Motor neuron (in vitro differentiated cells): ENCODE data around the gene CYP4F2. TPM values are rescaled to one million over a fixed set of nuclear protein-coding genes. Genes with fewer than 3 reads are reported as not detected.
"Not testable (repeated sequence)": the region's sequence is repeated elsewhere in the genome, so short reads cannot be mapped to it uniquely, and the experiment has no call there.

Experiments used
- ATAC-seq, 8 experiments: fragments of 200-7000 bp; cut with Tn5 transposase; replicated peaks in 6 of 8; 2 replicates each; pipeline ENCODE4 v1.8.0; 2021; ENCODE audit warnings: mild to moderate bottlenecking in 8 of 8, moderate library complexity in 8 of 8
- H3K27ac ChIP-seq, 2 donors: fragments of 250-450 bp; sonication (Bioruptor Pico); 2 replicates each; pipeline ENCODE4 v1.9.0; 2021; ENCODE audit warnings: antibody characterized with exemption in 2 of 2, mild to moderate bottlenecking in 2 of 2, moderate library complexity in 1 of 2
- H3K4me1 ChIP-seq, 2 donors: fragments of 250-450 bp; sonication (Bioruptor Pico); replicated peaks in 1 of 2; 2 replicates each; pipeline ENCODE4 v1.6.1; 2021; ENCODE audit warnings: antibody characterized with exemption in 2 of 2, mild to moderate bottlenecking in 2 of 2, moderate library complexity in 1 of 2
- H3K4me3 ChIP-seq, 5 donors: fragments of 250-450 bp; sonication (Bioruptor Pico); 2 replicates each; pipeline ENCODE4 v1.9.0; 2021; ENCODE audit warnings: antibody characterized with exemption in 5 of 5, mild to moderate bottlenecking in 5 of 5, moderate library complexity in 4 of 5
- WGBS, 10 experiments: fragments of 450-650 bp; shearing (Covaris generic); methylation state at CpG; one replicate each; pipeline ENCODE4 v1.0.0; 2022; 5-methylcytosine and 5-hydroxymethylcytosine counted together
- in situ Hi-C, 9 experiments: fragments of 400-800 bp; cut with MboI; loops; one replicate each; pipeline ENCODE4 v1.15.0; 2021; ENCODE audit warnings: low sequenced_read_pairs in 9 of 9, low pct_unique_long_range_greater_than_20kb in 2 of 9; ENCODE audit not compliant: unreplicated experiment in 9 of 9
- total RNA-seq, 8 experiments: library from RNA; unstranded; fragments of 300-600 nt; gene quantifications; 2 replicates each; pipeline versions ENCODE4 v1.2.3 to v1.2.4, GENCODE V29; 2022

The CYP4F2 gene
- 1 to 10 TPM in 1 of 8 experiments, under 1 TPM in 1, not detected in 6; 0.36 to 1.2 TPM for total RNA-seq

- 0 to 100% (median 56%) methylated on average over 1 to 3 of the region's 3 CpGs; no CpG with 5 or more reads in 6 of the 10 experiments for WGBS, 10 experiments
- ATAC-seq = no peak
- Histone ChIP-seq H3K27ac (no peak within 1 kb of the TSS), H3K4me3 (no peak within 1 kb of the TSS), H3K4me1 (no peaks in the 10 kb centered on the region)
- in situ Hi-C loops = no loop called here
These were observed at the start of gene CYP4F2 for GRCh38 chr19:15897738-15898276. Gene CYP4F2, minus strand, starts transcription at chr19:15898074. Its CDS starts 463 bp downstream, at chr19:15897611.

GRCh38 chr19:15945301-15945700, 47.4 kb upstream of the CYP4F2 start:
- 0 to 67% (median 7%) methylated on average over 2 to 4 of the region's 4 CpGs for WGBS, 10 experiments

GRCh38 chr19:15944401-15944800, 46.5 kb upstream of the CYP4F2 start:
- in situ Hi-C loops = no loop called here
- no peak for ATAC-seq
- 7 to 67% (median 53%) methylated on average over 1 to 4 of the region's 4 CpGs; no CpG with 5 or more reads in 3 of the 10 experiments for WGBS, 10 experiments

More at GRCh38 chr19:15945301-15945700, 47.4 kb upstream of the CYP4F2 start:
- no peak overlapping the region for H3K4me3 ChIP-seq
- in situ Hi-C loops = no loop called here
- no peak for ATAC-seq
- H3K27ac ChIP-seq = no peak overlapping the region
- H3K4me1 ChIP-seq = no peaks in the 10 kb centered on the region

GRCh38 chr19:15937771-15938170, 39.9 kb upstream of the CYP4F2 start:
- H3K4me3 ChIP-seq = no peak overlapping the region
- no peaks in the 10 kb centered on the region for H3K4me1 ChIP-seq
- H3K27ac ChIP-seq = no peak overlapping the region
- no peak for ATAC-seq
- 0 to 20% (median 0%) methylated on average over 1 to 2 of the region's 2 CpGs; no CpG with 5 or more reads in 7 of the 10 experiments for whole genome bisulfite sequencing, 10 experiments
- in situ Hi-C loops = no loop called here

More at GRCh38 chr19:15944401-15944800, 46.5 kb upstream of the CYP4F2 start:
- H3K27ac ChIP-seq = no peak overlapping the region
- no peaks in the 10 kb centered on the region for H3K4me1 ChIP-seq
- no peak overlapping the region for H3K4me3 ChIP-seq

GRCh38 chr19:15936950-15937349, 39.1 kb upstream of the CYP4F2 start:
- H3K27ac ChIP-seq = no peak overlapping the region
- no peak for ATAC-seq
- H3K4me3 ChIP-seq = no peak overlapping the region
- no peaks in the 10 kb centered on the region for H3K4me1 ChIP-seq
- WGBS, 10 experiments = 43% methylated on average over 1 of the region's 2 CpGs; no CpG with 5 or more reads in 9 of the 10 experiments
- in situ Hi-C loops = no loop called here

GRCh38 chr19:15936173-15936572, 38.3 kb upstream of the CYP4F2 start:
- Histone ChIP-seq H3K4me1 (no peaks in the 10 kb centered on the region), H3K4me3 (no peak overlapping the region), H3K27ac (no peak overlapping the region)
- no peak for ATAC-seq
- WGBS, 10 experiments = 27 to 100% (median 56%) methylated on average over 1 to 3 of the region's 3 CpGs; no CpG with 5 or more reads in 3 of the 10 experiments
- in situ Hi-C loops = no loop called here

- 0 to 50% (median 50%) methylated on average over 1 to 2 of the region's 3 CpGs; no CpG with 5 or more reads in 7 of the 10 experiments for WGBS, 10 experiments
- H3K4me3 ChIP-seq = no peak overlapping the region
- in situ Hi-C loops = no loop called here
- no peak overlapping the region for H3K27ac ChIP-seq
- no peaks in the 10 kb centered on the region for H3K4me1 ChIP-seq
- ATAC-seq = peak in 1 of 8 experiments; percentile 50
These were observed 37.4 kb upstream of the CYP4F2 start for GRCh38 chr19:15935167-15935702.

- H3K27ac ChIP-seq = no peak within 1 kb of the TSS
- WGBS, 10 experiments = 25 to 60% (median 43%) methylated on average over 2 to 4 of the region's 10 CpGs; no CpG with 5 or more reads in 6 of the 10 experiments
- no peak within 1 kb of the TSS for H3K4me3 ChIP-seq
- in situ Hi-C loops = no loop called here
- no peaks in the 10 kb centered on the region for H3K4me1 ChIP-seq
- ATAC-seq = peak in 1 of 8 experiments; percentile 47
These were observed 36.6 kb upstream of the CYP4F2 start, which contains the start of gene CYP4F11 for GRCh38 chr19:15934332-15935078. Gene CYP4F11, minus strand, starts transcription at chr19:15934529. Its CDS starts 121 bp downstream, at chr19:15934408.

GRCh38 chr19:15933761-15934331, 36.0 kb upstream of the CYP4F2 start:
- H3K4me1 ChIP-seq, H3K4me3 ChIP-seq, H3K27ac ChIP-seq, in situ Hi-C loops, ATAC-seq: not testable (repeated sequence)
- WGBS, 10 experiments = 11 to 83% (median 60%) methylated on average over 1 to 11 of the region's 12 CpGs; no CpG with 5 or more reads in 2 of the 10 experiments

- no peak overlapping the region for H3K27ac ChIP-seq
- ATAC-seq = no peak
- in situ Hi-C loops = no loop called here
- H3K4me1 ChIP-seq = no peaks in the 10 kb centered on the region
- 0 to 77% (median 40%) methylated on average over 1 to 3 of the region's 3 CpGs; no CpG with 5 or more reads in 1 of the 10 experiments for WGBS, 10 experiments
- no peak overlapping the region for H3K4me3 ChIP-seq
These were observed 30.4 kb upstream of the CYP4F2 start for GRCh38 chr19:15928321-15928720.

- Histone ChIP-seq H3K27ac (no peak overlapping the region), H3K4me3 (no peak overlapping the region), H3K4me1 (no peaks in the 10 kb centered on the region)
- in situ Hi-C loops = no loop called here
- WGBS, 10 experiments = 0% methylated on average over 1 of the region's 1 CpG; no CpG with 5 or more reads in 7 of the 10 experiments
- no peak for ATAC-seq
These were observed 28.6 kb upstream of the CYP4F2 start for GRCh38 chr19:15926484-15926883.

GRCh38 chr19:15923702-15924101, 25.8 kb upstream of the CYP4F2 start:
- ATAC-seq = no peak
- Histone ChIP-seq H3K27ac (no peak overlapping the region), H3K4me3 (no peak overlapping the region), H3K4me1 (no peaks in the 10 kb centered on the region)
- in situ Hi-C loops = no loop called here
- 0 to 100% (median 49%) methylated on average over 1 to 8 of the region's 8 CpGs; no CpG with 5 or more reads in 3 of the 10 experiments for WGBS, 10 experiments

- no peak overlapping the region for H3K4me3 ChIP-seq
- ATAC-seq = no peak
- H3K4me1 ChIP-seq = no peaks in the 10 kb centered on the region
- in situ Hi-C loops = no loop called here
- no peak overlapping the region for H3K27ac ChIP-seq
- WGBS, 10 experiments = 0 to 30% (median 17%) methylated on average over 1 to 2 of the region's 4 CpGs; no CpG with 5 or more reads in 3 of the 10 experiments
These were observed 24.1 kb upstream of the CYP4F2 start for GRCh38 chr19:15922021-15922420.
